Measurements from ENCODE around the gene ACTN1.

The ACTN1 gene

GRCh38 chr14:68948686-68949600, 30.2 kb downstream of the ACTN1 start:
- no peak for DNase-seq

GRCh38 chr14:68947802-68948201, 31.3 kb downstream of the ACTN1 start:
- DNase-seq: no peak

- no peak for DNase-seq
Measured at GRCh38 chr14:68946489-68946822, 32.6 kb downstream of the ACTN1 start.

DNA sequence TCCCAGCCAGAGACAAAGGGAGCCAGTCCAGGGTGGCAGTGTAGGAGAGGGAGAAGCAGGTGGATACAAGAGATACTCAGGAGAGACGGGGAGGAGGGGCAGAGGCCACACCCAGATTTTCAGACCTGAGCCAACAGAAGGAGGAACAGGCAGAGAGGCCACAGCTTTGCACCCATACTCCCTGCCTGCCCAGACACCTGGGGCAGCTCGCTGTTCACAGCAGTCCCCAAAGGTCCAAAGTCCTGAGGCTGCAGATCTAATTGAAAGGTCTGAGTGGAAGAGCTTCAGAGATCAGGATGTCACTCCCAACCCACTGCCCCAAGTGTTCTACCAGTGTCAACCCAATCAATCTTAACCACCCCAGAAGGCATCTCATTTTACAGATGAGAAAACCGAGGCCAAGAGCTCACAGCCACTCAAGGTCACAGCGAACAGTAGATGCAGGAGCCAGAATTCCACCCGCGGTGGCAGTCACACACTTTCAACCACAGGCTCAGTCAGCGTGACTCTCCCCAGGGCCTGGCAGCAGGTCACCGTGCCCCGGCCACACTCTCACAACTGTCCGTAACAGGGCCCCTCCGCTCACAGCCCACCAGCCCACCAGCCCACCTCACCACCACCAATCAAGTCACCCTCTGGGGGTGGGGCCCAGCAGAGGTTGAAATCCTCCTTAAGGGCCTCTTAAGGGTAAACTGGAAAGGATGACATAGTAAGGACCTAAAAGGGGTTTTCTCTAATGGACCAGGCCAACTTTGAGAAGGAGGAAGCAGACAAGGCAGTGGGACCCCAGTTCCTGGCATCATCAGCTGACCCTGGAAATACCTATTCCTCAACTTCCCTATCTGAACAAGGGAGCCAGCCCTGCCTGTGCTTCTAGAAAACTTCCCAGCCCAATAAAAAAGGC, 33.3 kb downstream of the ACTN1 start:
- no peak for DNase-seq

- no peak for DNase-seq
Measured at GRCh38 chr14:68945190-68945584, 33.9 kb downstream of the ACTN1 start.

DNA sequence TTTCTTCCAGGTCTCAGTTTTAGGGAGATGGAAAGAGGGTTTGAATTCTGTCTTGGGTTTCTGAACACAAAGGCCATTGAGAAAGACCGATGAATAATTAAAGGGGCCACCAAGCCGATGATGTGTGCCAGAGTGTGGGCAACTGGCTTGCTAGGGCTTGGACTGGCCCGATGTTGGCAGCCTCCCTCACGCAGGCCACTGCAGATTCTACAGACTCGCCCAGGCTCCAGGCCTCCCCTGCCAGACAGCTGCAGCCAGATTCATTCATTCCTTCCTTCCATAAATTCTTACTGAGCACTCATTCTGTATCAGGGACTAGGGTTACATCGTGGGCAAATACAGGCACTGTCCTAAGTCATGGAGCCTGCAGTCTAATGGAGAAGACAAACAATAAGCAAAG, 34.9 kb downstream of the ACTN1 start:
- DNase-seq: no peak

DNA sequence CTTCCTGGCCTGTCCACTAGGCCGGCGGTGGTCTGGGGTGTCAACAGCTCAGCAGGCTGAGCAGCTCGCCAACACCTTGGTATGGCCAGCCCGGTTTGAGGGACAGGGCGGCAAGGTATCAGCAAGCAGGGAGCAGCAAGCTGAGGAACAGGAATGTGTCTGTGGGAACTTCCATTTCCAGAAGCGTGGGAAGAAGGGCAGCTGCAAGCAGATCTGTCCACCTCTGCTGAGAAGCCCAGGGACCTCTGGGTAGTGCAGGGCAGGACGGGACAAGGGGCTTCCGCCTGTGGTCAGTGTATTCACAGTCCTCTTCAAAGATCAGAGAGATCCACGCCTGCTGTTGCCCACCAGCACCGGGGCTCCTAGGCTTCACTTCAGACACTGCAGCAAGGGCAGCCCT, 36.0 kb downstream of the ACTN1 start:
- no peak for DNase-seq

DNA sequence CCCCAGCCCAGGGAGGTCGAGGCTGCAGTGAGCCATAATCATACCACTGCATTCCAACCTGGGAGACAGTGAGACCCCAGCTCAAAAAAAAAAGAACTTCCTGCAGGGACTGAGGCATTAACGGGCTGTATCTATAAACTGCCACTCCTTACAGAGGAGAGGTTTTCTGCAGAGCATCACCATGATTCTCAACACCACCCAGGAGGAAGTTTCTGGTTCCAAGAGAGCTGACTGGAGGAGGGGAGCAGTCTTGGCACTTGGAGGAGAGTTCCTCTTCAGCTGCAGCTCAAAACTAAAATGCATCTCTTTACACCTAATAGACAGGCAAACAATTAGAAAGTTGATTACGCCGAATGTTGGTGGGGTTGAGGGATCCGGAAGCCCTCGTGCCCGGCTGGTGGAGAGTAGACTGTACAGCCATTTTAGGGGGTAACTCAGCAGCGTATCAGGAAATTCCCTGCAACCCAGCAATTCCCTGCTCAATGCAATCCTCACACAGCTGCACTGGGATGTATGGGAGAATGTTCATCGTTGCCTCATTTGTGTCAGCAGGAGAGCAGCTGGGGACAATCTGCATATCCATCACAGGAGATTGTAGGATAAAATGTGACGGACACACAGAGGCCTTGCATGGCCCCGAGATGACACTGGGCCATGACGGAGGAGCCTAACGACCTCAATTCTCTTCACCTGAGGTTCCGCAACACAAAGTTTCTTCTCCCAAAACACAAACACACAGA, 36.6 kb downstream of the ACTN1 start:
- no peak for DNase-seq

DNA sequence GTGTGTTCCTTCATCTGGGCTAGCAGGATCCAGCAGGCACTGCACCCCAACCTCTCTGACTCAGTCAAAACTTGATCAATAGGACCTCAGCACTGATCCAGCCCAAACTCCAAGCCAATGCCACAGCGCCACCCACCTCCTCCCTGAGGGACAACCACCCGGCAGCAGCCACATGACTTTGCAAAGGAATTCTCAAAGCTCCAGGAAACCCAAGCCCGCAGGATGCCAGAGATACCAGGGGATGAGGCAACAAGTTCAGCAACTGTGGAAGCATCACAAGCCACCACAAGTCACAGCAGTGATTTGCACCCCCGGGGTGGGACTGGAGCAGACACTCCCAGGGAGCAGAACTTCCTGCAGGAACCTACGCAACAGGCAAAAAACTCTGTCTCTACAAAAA, 37.3 kb downstream of the ACTN1 start:
- no peak for DNase-seq

GRCh38 chr14:68940614-68941185, 38.4 kb downstream of the ACTN1 start:
- no peak for DNase-seq

DNA sequence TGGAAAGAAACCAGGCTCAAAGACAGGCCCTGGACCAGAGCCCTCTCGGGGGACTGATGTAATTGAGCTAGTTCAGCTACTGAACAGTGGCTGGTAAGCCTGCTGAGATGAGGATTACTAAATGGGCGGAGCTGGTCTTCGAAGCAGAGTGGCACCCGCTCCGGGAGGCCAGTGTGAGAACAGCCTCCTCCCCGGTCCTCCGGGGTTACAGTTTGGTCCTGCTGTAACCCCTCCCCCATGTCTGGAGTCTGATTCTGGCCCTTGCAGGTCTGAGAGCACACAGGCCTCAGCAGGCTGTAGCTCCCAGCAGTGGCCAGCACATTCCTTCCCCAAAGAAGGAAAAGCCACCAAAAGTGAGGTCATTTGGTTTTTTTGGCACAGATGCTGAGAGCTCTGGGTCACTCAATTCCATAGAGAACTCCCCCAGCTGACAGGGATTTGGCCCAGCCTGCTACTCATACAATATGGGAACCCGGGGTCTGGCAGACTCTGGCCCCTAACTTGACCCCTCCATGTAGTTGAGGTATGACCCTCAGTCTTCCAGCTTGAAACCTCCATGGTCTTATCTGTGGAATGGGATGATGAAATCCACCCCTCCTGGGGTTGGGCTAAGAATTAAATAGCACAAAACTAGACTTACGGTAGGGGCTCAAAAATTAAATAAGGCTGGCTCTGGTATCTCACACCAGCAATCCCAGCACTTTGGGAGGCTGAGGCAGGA, 39.0 kb downstream of the ACTN1 start:
- no peak for DNase-seq

GRCh38 chr14:68939181-68939892, 39.8 kb downstream of the ACTN1 start:
- no peak for DNase-seq

DNA sequence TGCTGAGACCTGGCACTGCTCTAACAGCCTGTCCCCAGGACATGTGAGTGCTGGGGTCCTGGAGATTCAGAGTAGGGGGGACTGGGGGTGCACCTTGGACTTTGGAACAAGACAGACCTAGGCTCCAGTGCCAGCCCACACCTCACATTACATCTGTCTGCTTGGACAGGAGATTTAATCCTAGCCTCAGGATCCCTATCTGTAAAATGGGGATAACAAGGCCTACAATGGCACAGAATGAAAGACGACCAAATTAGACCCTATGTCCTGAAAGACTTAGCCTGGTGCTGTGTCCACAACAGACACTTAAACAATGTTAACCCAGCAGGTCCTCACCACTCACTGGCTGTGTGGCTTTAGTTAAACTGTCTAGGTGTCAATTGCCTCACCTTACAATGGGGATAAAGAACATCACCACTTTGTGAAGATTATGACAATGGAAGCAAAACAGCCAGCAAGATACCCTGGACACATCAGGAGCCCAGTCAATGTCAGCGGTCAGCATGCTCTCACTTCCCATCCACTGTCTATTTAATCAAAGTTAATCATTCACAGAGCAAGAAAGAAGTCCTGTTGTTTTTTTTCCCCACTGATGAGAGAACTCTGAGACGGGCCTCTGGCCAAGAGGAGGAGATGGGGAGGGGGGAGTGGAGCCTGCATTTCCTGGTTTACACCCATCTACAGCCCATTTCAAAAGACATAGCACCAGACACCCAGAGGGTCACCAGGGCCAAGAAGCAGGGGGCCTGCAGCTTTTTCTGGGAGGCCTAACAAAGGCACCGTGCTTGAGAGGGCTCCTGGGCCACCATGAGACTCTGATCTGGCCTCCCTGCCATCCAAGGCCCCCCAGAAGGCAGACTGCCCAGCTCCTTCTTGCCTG, 40.6 kb downstream of the ACTN1 start:
- no peak for DNase-seq

- no peak for DNase-seq
Measured at GRCh38 chr14:68937471-68938270, 41.4 kb downstream of the ACTN1 start.

GRCh38 chr14:68936980-68937379, 42.1 kb downstream of the ACTN1 start:
- no peak for DNase-seq

DNA sequence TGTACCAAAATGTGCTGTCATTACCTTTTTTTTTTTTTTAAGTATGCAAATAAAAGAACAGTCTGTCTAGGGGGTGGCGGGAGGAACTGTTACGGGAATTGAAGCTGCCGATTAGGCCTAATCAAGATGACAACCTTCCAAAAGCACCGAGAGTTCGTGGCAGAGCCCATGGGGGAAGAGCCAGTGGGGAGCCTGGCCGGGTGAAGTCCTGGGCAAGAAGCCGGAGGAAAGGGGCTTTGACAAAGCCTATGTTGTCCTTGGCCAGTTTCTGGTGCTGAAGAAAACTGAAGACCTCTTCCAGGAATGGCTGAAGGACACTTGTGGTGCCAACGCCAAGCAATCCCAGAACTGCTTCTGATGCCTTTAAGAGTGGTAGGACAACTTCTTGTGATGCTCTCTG, 42.6 kb downstream of the ACTN1 start:
- no peak for DNase-seq

DNA sequence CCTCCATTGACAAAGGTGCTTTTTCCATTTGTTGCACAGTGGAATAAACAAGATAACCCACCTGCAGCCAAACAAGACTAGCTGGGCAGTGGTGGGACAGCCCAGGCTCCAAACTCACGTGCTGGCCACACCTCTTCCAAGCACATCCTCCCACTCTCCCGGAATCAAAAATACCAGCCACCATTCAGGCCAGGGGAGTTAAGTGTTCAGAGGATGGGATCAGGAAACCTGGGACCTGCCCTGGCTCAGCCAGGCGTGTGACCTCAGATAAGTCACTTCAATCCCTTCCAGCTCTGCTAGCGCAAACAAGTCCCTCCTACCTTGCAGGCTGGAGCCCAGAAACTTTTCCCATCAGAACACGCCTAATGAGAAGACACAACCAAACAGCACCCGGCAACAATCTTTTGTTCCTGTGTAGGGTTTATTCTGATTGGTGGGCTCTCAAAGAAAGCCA, 43.3 kb downstream of the ACTN1 start:
- no peak for DNase-seq

DNA sequence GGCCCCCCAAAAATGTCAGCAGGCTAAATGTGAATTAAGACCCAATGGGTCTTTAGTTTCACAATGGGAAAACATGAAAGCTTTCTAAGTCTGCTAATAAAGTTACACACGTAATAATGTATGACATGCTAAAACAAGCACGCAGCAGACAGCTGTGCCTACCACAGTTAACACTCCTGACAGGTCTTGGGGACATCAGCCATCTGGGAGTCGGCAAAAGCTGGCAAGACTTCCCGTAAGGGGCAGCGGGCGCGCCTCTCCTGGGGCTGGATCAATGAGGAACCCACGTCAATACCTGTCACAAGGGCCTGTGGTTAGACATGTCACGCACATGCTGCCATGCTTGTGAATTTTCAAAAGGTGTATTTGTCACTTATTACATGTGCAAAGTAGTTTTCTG, 45.0 kb downstream of the ACTN1 start:
- DNase-seq: no peak

DNA sequence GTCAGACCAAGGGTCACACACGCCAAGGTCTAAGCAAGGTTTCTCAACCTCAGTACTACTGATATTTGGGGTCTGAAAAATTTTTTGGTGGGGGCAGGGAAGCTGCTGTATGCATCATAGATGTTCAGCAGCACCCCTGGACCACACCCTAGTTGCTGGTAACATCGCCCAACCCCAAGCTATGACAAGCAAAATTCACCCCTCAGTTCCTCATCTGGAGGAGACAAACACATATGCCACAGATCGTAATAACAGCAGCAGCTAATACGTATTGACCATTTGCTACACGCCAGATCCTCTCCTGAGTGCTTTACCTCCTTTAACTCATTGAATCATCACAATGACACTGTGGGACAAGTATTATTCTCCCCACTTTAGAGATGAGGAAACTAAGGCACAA, 46.4 kb downstream of the ACTN1 start:
- DNase-seq: no peak
